ENCODE results near the gene MST1. TPM values are rescaled to one million over a fixed set of nuclear protein-coding genes. Genes with fewer than 3 reads are reported as not detected.

MST1 gene
- total and polyA plus RNA-seq, 9 of the 15 experiments (the other 6 are each of a cell fraction or from before 2014, with no cell fraction given): 0.08 to 1.8 (median 0.40) TPM

DNA sequence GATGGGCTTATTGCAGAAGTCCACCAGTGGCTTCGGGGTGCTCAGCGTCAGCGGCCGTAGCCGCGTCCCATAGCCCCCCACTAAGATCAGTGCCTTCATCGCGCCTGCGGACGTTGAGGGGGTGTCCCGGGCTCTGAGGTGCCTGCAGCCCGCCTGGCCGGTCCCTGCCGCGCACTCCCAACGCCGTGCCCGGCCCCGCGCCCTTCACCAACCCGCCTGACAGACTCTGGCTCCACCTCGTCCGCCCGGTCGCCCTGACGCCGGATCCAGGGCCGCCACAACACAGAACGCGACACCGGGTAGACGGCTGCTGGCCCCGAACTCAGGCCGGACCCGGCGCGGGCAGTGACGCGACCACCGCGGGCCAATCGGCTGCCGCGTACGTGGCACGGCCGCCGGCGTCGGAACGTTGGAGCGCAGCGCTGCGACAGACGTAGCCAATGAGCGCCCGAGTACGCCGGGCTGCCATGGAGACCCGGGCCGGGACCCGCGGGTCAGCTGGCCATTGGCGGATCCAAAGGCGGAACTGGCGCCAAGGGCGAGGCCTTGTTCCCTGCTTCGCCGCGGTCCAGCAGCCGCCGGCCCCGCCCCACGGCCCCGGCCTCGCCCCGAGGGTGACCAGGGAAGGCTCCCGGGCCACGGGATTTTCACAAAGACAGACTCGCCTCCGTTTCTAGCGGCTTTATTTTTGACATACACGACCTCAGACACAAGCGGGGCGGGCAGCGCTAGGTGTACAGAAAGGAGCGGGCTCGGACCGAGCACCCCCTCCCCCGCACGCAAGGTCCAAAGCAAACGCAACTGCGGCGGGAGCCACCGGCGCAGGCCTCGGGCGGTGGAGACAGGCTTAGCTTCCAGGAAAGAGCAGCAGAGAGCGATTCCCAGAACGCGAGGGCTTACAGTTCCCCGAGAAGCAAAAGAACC lies 34.6 kb upstream of the MST1 start, which contains the start of gene GMPPB (continued):
- TF ChIP-seq, protein P1, sequence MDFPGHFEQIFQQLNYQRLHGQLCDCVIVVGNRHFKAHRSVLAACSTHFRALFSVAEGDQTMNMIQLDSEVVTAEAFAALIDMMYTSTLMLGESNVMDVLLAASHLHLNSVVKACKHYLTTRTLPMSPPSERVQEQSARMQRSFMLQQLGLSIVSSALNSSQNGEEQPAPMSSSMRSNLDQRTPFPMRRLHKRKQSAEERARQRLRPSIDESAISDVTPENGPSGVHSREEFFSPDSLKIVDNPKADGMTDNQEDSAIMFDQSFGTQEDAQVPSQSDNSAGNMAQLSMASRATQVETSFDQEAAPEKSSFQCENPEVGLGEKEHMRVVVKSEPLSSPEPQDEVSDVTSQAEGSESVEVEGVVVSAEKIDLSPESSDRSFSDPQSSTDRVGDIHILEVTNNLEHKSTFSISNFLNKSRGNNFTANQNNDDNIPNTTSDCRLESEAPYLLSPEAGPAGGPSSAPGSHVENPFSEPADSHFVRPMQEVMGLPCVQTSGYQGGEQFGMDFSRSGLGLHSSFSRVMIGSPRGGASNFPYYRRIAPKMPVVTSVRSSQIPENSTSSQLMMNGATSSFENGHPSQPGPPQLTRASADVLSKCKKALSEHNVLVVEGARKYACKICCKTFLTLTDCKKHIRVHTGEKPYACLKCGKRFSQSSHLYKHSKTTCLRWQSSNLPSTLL (IDR thresholded peaks at IDR 0.05): peak; percentile 98
- no peak for TF ChIP-seq ZNF384 (IDR thresholded peaks at IDR 0.05; ENCODE audit: low read depth, low read length)
- peak; percentile 85; the same call in 1 of the 2 replicates for TF ChIP-seq PHF8 (IDR thresholded peaks at IDR 0.05; ENCODE audit: borderline replicate concordance, low read length)
- TF ChIP-seq, protein P2, sequence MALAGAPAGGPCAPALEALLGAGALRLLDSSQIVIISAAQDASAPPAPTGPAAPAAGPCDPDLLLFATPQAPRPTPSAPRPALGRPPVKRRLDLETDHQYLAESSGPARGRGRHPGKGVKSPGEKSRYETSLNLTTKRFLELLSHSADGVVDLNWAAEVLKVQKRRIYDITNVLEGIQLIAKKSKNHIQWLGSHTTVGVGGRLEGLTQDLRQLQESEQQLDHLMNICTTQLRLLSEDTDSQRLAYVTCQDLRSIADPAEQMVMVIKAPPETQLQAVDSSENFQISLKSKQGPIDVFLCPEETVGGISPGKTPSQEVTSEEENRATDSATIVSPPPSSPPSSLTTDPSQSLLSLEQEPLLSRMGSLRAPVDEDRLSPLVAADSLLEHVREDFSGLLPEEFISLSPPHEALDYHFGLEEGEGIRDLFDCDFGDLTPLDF (CRISPR knock-in tag; IDR thresholded peaks at IDR 0.05): peak; percentile 47; the same call in 1 of the 2 replicates
- TF ChIP-seq ELF1 (tag; IDR thresholded peaks at IDR 0.05): peak; percentile 57; the same call in 1 of the 2 replicates
- TF ChIP-seq, protein P3, sequence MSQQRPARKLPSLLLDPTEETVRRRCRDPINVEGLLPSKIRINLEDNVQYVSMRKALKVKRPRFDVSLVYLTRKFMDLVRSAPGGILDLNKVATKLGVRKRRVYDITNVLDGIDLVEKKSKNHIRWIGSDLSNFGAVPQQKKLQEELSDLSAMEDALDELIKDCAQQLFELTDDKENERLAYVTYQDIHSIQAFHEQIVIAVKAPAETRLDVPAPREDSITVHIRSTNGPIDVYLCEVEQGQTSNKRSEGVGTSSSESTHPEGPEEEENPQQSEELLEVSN (IDR thresholded peaks at IDR 0.05; ENCODE audit: borderline replicate concordance in 1 of 2, extremely low read depth in 1 of 2, insufficient read depth in 1 of 2, insufficient read length in 1 of 2, low read depth in 1 of 2, low read length in 1 of 2, poor library complexity in 1 of 2, severe bottlenecking in 1 of 2): peak in 1 of 2 experiments; percentile 40
- TF ChIP-seq, protein P4, sequence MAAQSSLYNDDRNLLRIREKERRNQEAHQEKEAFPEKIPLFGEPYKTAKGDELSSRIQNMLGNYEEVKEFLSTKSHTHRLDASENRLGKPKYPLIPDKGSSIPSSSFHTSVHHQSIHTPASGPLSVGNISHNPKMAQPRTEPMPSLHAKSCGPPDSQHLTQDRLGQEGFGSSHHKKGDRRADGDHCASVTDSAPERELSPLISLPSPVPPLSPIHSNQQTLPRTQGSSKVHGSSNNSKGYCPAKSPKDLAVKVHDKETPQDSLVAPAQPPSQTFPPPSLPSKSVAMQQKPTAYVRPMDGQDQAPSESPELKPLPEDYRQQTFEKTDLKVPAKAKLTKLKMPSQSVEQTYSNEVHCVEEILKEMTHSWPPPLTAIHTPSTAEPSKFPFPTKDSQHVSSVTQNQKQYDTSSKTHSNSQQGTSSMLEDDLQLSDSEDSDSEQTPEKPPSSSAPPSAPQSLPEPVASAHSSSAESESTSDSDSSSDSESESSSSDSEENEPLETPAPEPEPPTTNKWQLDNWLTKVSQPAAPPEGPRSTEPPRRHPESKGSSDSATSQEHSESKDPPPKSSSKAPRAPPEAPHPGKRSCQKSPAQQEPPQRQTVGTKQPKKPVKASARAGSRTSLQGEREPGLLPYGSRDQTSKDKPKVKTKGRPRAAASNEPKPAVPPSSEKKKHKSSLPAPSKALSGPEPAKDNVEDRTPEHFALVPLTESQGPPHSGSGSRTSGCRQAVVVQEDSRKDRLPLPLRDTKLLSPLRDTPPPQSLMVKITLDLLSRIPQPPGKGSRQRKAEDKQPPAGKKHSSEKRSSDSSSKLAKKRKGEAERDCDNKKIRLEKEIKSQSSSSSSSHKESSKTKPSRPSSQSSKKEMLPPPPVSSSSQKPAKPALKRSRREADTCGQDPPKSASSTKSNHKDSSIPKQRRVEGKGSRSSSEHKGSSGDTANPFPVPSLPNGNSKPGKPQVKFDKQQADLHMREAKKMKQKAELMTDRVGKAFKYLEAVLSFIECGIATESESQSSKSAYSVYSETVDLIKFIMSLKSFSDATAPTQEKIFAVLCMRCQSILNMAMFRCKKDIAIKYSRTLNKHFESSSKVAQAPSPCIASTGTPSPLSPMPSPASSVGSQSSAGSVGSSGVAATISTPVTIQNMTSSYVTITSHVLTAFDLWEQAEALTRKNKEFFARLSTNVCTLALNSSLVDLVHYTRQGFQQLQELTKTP (IDR thresholded peaks at IDR 0.05; ENCODE audit: low read depth in 1 of 2, partially characterized antibody in 2 of 2): no peak
- TF ChIP-seq, protein P5, sequence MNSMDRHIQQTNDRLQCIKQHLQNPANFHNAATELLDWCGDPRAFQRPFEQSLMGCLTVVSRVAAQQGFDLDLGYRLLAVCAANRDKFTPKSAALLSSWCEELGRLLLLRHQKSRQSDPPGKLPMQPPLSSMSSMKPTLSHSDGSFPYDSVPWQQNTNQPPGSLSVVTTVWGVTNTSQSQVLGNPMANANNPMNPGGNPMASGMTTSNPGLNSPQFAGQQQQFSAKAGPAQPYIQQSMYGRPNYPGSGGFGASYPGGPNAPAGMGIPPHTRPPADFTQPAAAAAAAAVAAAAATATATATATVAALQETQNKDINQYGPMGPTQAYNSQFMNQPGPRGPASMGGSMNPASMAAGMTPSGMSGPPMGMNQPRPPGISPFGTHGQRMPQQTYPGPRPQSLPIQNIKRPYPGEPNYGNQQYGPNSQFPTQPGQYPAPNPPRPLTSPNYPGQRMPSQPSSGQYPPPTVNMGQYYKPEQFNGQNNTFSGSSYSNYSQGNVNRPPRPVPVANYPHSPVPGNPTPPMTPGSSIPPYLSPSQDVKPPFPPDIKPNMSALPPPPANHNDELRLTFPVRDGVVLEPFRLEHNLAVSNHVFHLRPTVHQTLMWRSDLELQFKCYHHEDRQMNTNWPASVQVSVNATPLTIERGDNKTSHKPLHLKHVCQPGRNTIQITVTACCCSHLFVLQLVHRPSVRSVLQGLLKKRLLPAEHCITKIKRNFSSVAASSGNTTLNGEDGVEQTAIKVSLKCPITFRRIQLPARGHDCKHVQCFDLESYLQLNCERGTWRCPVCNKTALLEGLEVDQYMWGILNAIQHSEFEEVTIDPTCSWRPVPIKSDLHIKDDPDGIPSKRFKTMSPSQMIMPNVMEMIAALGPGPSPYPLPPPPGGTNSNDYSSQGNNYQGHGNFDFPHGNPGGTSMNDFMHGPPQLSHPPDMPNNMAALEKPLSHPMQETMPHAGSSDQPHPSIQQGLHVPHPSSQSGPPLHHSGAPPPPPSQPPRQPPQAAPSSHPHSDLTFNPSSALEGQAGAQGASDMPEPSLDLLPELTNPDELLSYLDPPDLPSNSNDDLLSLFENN (IDR thresholded peaks at IDR 0.05; ENCODE audit: low read depth in 2 of 2, low read length in 2 of 2): no peak
- TF ChIP-seq ARID1B (IDR thresholded peaks at IDR 0.05): peak; percentile 51; the same call in 1 of the 2 replicates
- TF ChIP-seq POLR2AphosphoS2 (IDR thresholded peaks at IDR 0.05; ENCODE audit: low read length): 0 out of 2 replicates have a peak, but pooled peaks have one; percentile 90
